KMS-11 (cell line): ENCODE measurements around the gene STAG3.

Experiments
- H2AFZ ChIP-seq: fragments of 200-600 bp; sonication (generic); 2 replicates; pipeline ENCODE4 v1.6.1; 2016; ENCODE audit warnings: antibody characterized with exemption, mixed run types, low read depth
- H3K27ac ChIP-seq: fragments of 200-600 bp; sonication (generic); 2 replicates; pipeline ENCODE4 v1.6.1; 2016; ENCODE audit warnings: mild to moderate bottlenecking, mixed run types
- H3K27me3 ChIP-seq: fragments of 200-600 bp; sonication (generic); 2 replicates; pipeline ENCODE4 v1.6.1; 2017; ENCODE audit warnings: mild to moderate bottlenecking, low read depth, mixed run types, moderate library complexity; ENCODE audit not compliant: insufficient read depth
- H3K36me3 ChIP-seq: fragments of 200-600 bp; sonication (generic); 2 replicates; pipeline ENCODE4 v1.6.1; 2017; ENCODE audit warnings: mild to moderate bottlenecking, mixed run types; ENCODE audit not compliant: insufficient read depth
- H3K4me1 ChIP-seq: fragments of 200-600 bp; sonication (generic); 2 replicates; pipeline ENCODE4 v1.6.1; 2016; ENCODE audit warnings: mild to moderate bottlenecking, low read depth, mixed run types; ENCODE audit not compliant: poor library complexity, severe bottlenecking
- H3K4me2 ChIP-seq: fragments of 200-600 bp; sonication (generic); 2 replicates; pipeline ENCODE4 v1.7.0; 2016; ENCODE audit warnings: mild to moderate bottlenecking, mixed run types
- H3K4me3 ChIP-seq: fragments of 200-600 bp; sonication (generic); IDR thresholded peaks from 2 replicates; pipeline ENCODE4 v1.6.1; 2017; ENCODE audit warnings: low read depth, low read length, mixed read lengths; ENCODE audit not compliant: insufficient read depth
- H3K79me2 ChIP-seq: fragments of 200-600 bp; sonication (generic); 2 replicates; pipeline ENCODE4 v1.6.1; 2016; ENCODE audit warnings: low read depth, mixed run types; ENCODE audit not compliant: insufficient read depth
- H3K9ac ChIP-seq: fragments of 200-600 bp; sonication (generic); 2 replicates; pipeline ENCODE4 v1.6.1; 2016; ENCODE audit warnings: mild to moderate bottlenecking, mixed run types
- H4K20me1 ChIP-seq: fragments of 200-600 bp; sonication (generic); 2 replicates; pipeline ENCODE4 v1.6.1; 2016; ENCODE audit warnings: mild to moderate bottlenecking, mixed run types; ENCODE audit not compliant: insufficient read depth
- CTCF ChIP-seq: fragments of 200-600 bp; sonication (generic); conservative IDR thresholded peaks from 2 replicates; pipeline ENCODE4 v1.6.1; 2017; ENCODE audit warnings: low read depth, mild to moderate bottlenecking, antibody characterized with exemption, low read length, moderate library complexity, mixed read lengths

STAG3 gene

GRCh38 chr7:100163006-100163531 lies 14.6 kb upstream of the STAG3 start:
- no peak for TF ChIP-seq CTCF
- no peak overlapping the region for H3K9ac ChIP-seq

DNA sequence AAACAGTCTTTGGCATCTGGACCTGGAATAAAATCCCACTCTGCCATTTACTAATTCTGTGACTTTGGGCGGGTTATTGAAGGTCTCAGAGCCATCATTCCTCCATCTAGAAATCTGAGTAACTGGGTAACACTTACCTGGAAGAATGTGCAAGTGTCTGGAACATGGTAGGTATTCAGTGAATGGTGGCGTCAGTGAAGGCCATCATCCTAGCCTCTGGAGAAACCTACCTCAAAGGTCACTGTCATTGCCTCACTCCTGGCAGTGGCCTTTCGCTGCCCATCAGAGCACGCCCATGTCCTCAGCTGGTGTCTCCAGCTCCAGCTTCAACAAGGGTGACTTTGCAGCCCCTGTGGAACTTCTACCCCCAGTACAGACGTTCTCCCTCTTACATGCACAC lies 13.8 kb upstream of the STAG3 start:
- Histone ChIP-seq H3K36me3 (no peaks in the 10 kb centered on the region), H3K4me2 (no peak overlapping the region)

More at GRCh38 chr7:100163006-100163531, 14.6 kb upstream of the STAG3 start:
- H3K27me3 ChIP-seq: peaks cover 75% of the 10 kb centered on the region
- H2AFZ ChIP-seq: no peak overlapping the region
- H3K36me3 ChIP-seq: no peaks in the 10 kb centered on the region
- H3K4me1 ChIP-seq: peaks cover 5% of the 10 kb centered on the region
- no peaks in the 10 kb centered on the region; the same call in 1 of the 2 replicates for H3K79me2 ChIP-seq
- H3K4me3 ChIP-seq: no peak overlapping the region
- no peaks in the 10 kb centered on the region for H4K20me1 ChIP-seq
- H3K4me2 ChIP-seq: no peak overlapping the region
- H3K27ac ChIP-seq: no peak overlapping the region

DNA sequence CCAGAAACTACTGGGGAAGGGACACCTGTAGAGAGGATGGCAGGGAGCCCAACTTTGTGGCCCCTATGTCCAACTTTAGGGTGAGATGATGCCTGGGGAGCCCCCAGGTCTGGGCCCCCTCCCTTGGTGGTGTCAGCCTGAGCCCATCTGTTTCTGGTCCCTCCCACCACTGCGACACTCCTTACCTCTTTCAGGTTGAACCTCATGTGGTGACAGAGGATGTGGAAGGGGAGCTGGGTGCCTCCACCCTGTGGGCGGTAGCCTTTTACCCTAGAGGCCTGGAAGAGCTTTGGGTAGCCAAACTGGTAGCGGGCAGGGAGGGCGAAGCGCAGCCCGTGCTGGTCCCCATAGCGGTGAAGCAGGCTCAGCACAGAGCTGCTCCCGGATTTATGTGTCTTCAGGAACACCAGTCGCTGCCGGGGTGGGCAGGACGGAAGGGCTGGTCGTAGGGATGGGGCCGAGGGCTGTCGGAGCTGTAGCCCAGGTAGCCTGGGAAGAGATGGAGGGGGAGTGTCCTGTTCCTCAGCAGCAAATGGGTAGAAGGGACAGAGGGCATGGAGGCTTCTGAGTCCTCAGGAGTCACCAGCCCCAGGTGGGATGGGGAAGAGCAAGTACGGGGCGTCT lies 11.3 kb upstream of the STAG3 start:
- H3K4me3 ChIP-seq: no peak overlapping the region
- H3K79me2 ChIP-seq: no peaks in the 10 kb centered on the region
- H3K27me3 ChIP-seq: peaks cover 96% of the 10 kb centered on the region
- H2AFZ ChIP-seq: no peak overlapping the region
- no peaks in the 10 kb centered on the region for H3K36me3 ChIP-seq
- H3K9ac ChIP-seq: no peak overlapping the region
- H3K4me1 ChIP-seq: peaks cover 7% of the 10 kb centered on the region
- no peak for TF ChIP-seq CTCF
- no peak overlapping the region for H3K27ac ChIP-seq
- H3K4me2 ChIP-seq: no peak overlapping the region
- H4K20me1 ChIP-seq: no peaks in the 10 kb centered on the region

More for the DNA sequence above, 13.8 kb upstream of the STAG3 start:
- Histone ChIP-seq H4K20me1 (no peaks in the 10 kb centered on the region), H3K27ac (no peak overlapping the region), H3K79me2 (no peaks in the 10 kb centered on the region), H3K9ac (no peak overlapping the region), H3K4me1 (peaks cover 10% of the 10 kb centered on the region), H3K27me3 (peaks cover 83% of the 10 kb centered on the region), H2AFZ (no peak overlapping the region), H3K4me3 (no peak overlapping the region)
- no peak for TF ChIP-seq CTCF

- Histone ChIP-seq H3K79me2 (no peaks in the 10 kb centered on the region), H3K36me3 (no peaks in the 10 kb centered on the region), H3K27ac (no peak overlapping the region), H3K4me3 (no peak overlapping the region), H2AFZ (no peak overlapping the region), H3K9ac (no peak overlapping the region), H4K20me1 (no peaks in the 10 kb centered on the region), H3K4me1 (peaks cover 7% of the 10 kb centered on the region), H3K4me2 (no peak overlapping the region), H3K27me3 (peaks cover 94% of the 10 kb centered on the region)
- TF ChIP-seq CTCF: no peak
Measured at GRCh38 chr7:100166970-100167911, 10.5 kb upstream of the STAG3 start.
